ENCODE results near the gene TLE2. TPM values are rescaled to one million over a fixed set of nuclear protein-coding genes. Genes with fewer than 3 reads are reported as not detected.

Gene TLE2
- total RNA-seq, 4 donors from 2014 or later: 87.5 to 184 (median 122) TPM

GRCh38 chr19:3019211-3019854 is 9.7 kb downstream of the TLE2 start:
- Histone ChIP-seq H3K27ac (peak overlapping the region; percentile 50 to 84 (median 76)), H3K9me3 (no peaks in the 10 kb centered on the region), H3K4me1 (peaks cover 0 to 21% (median 0%) of the 10 kb centered on the region in 4 donors), H3K4me3 (no peak overlapping the region), H3K27me3 (no peaks in the 10 kb centered on the region), H3K36me3 (peaks cover 0 to 27% (median 0%) of the 10 kb centered on the region in 3 donors)
- TF ChIP-seq EP300 (IDR thresholded peaks at IDR 0.05) (no peak), POLR2A (IDR thresholded peaks at IDR 0.05) (no peak), CTCF (IDR thresholded peaks at IDR 0.05) (no peak)
- 82 to 89% methylated on average over 24 to 28 of the region's 28 CpGs for WGBS, 2 donors
- no peak for DNase-seq (ENCODE audit: low spot score in 2 of 2)

- no peak overlapping the region for H3K4me3 ChIP-seq
- H3K4me1 ChIP-seq: peaks cover 0 to 20% (median 0%) of the 10 kb centered on the region in 4 donors
- TF ChIP-seq POLR2A (IDR thresholded peaks at IDR 0.05) (no peak), CTCF (IDR thresholded peaks at IDR 0.05) (no peak), EP300 (IDR thresholded peaks at IDR 0.05) (no peak)
- no peaks in the 10 kb centered on the region for H3K27me3 ChIP-seq
- H3K9me3 ChIP-seq: no peaks in the 10 kb centered on the region
- 85 to 91% methylated on average over 7 of the region's 7 CpGs for WGBS, 2 donors
- H3K27ac ChIP-seq: peak overlapping the region in 2 of 4 donors; percentile 21 to 83
- peaks cover 0 to 41% (median 0%) of the 10 kb centered on the region in 3 donors for H3K36me3 ChIP-seq
- DNase-seq (ENCODE audit: low spot score in 2 of 2): no peak
Observed at GRCh38 chr19:3017923-3018322, 11.2 kb downstream of the TLE2 start.

- Histone ChIP-seq H3K27me3 (no peaks in the 10 kb centered on the region), H3K4me1 (peaks cover 0 to 10% (median 0%) of the 10 kb centered on the region in 4 donors), H3K9me3 (no peaks in the 10 kb centered on the region), H3K27ac (peak overlapping the region in 1 of 4 donors; percentile 7), H3K36me3 (peaks cover 0 to 66% (median 0%) of the 10 kb centered on the region in 3 donors), H3K4me3 (no peak overlapping the region)
- TF ChIP-seq EP300 (IDR thresholded peaks at IDR 0.05) (no peak), CTCF (IDR thresholded peaks at IDR 0.05) (no peak), POLR2A (IDR thresholded peaks at IDR 0.05) (no peak)
- 88 to 90% methylated on average over 22 of the region's 22 CpGs for WGBS, 2 donors
- DNase-seq (ENCODE audit: low spot score in 2 of 2): no peak
Observed at GRCh38 chr19:3015126-3016057, 13.7 kb downstream of the TLE2 start.

- H3K4me3 ChIP-seq: no peak overlapping the region
Observed at GRCh38 chr19:3014135-3014534, 14.9 kb downstream of the TLE2 start.

More at GRCh38 chr19:3014135-3014534, 14.9 kb downstream of the TLE2 start:
- H3K4me1 ChIP-seq: no peaks in the 10 kb centered on the region
- no peak for DNase-seq (ENCODE audit: low spot score in 2 of 2)
- peaks cover 0 to 75% (median 0%) of the 10 kb centered on the region in 3 donors for H3K36me3 ChIP-seq
- no peaks in the 10 kb centered on the region for H3K27me3 ChIP-seq
- peak overlapping the region in 1 of 4 donors; percentile 11 for H3K27ac ChIP-seq
- 94 to 96% methylated on average over 8 of the region's 8 CpGs for WGBS, 2 donors
- TF ChIP-seq EP300 (IDR thresholded peaks at IDR 0.05) (no peak), CTCF (IDR thresholded peaks at IDR 0.05) (no peak), POLR2A (IDR thresholded peaks at IDR 0.05) (no peak)
- no peaks in the 10 kb centered on the region for H3K9me3 ChIP-seq
